K562 (cell line): ENCODE measurements around the gene SLC35D2.

Experiments
- BHLHE40 ChIP-seq: IDR thresholded peaks from 2 replicates; pipeline ENCODE4 v1.6.1; 2011; ENCODE audit warnings: low read length, improper control_type of control experiment
- ELF1 ChIP-seq: fragments of 200-800 bp; sonication (Bioruptor generic); IDR thresholded peaks from 2 replicates; pipeline ENCODE4 v1.6.1; 2016; ENCODE audit warnings: missing genetic modification characterization, missing compliant biosample characterization
- EP400 ChIP-seq: fragments of 450-650 bp; IDR thresholded peaks from 2 replicates; pipeline ENCODE4 v1.6.1; 2017; ENCODE audit warnings: antibody characterized with exemption, mild to moderate bottlenecking, moderate library complexity
- NFYB ChIP-seq: IDR thresholded peaks from 2 replicates; pipeline ENCODE4 v1.6.1; 2011; ENCODE audit warnings: mild to moderate bottlenecking, moderate library complexity; ENCODE audit not compliant: insufficient read length; ENCODE audit errors: extremely low read depth
- RAD21 ChIP-seq, 2 experiments: fragments of 250-450 bp in 1 of 2; fragments of 450-650 bp in 1 of 2; sonication (Bioruptor Pico) in 1 of 2; formaldehyde crosslinking in 1 of 2; IDR thresholded peaks in 1 of 2; conservative IDR thresholded peaks in 1 of 2; 2 replicates each; pipeline versions ENCODE4 v1.4.0 to v1.8.0; 2020 to 2022; ENCODE audit warnings: mild to moderate bottlenecking in 2 of 2, moderate library complexity in 1 of 2
- SETDB1 ChIP-seq: IDR thresholded peaks from one replicate; pipeline ENCODE4 v1.6.1; 2012; ENCODE audit warnings: low read length, control low read depth, inconsistent platforms
- TF ChIP-seq, protein P1 (sequence below): IDR thresholded peaks from 3 replicates; pipeline ENCODE4 v1.6.1; 2011; ENCODE audit warnings: borderline replicate concordance, mild to moderate bottlenecking; ENCODE audit not compliant: insufficient read length, insufficient read depth
- TF ChIP-seq, protein P2 (sequence below): sonication (generic); formaldehyde crosslinking; IDR thresholded peaks from 2 replicates; pipeline ENCODE4 v1.8.1; 2022; ENCODE audit warnings: missing genetic modification reagents

DNA sequence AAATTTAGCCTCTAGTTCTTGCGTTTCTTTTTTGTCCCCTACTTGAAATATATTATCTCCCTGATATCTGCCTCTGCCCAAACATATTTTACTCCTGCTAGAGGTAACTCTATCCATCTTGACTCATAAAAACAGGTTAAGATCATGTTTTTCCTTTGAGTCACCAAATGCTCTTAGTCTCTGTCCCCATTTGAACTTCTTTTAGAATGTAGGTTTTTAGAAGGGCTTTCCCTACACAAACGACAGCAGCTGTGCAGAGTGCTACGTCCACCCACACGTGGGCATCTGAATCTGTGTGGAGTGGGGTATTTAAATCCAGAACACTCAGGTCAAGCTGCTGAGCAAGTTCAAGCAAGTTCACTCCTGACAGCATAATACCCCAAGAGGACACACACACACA, 83.7 kb downstream of the SLC35D2 start:
- TF ChIP-seq, protein P1, sequence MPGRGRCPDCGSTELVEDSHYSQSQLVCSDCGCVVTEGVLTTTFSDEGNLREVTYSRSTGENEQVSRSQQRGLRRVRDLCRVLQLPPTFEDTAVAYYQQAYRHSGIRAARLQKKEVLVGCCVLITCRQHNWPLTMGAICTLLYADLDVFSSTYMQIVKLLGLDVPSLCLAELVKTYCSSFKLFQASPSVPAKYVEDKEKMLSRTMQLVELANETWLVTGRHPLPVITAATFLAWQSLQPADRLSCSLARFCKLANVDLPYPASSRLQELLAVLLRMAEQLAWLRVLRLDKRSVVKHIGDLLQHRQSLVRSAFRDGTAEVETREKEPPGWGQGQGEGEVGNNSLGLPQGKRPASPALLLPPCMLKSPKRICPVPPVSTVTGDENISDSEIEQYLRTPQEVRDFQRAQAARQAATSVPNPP: no peak
- TF ChIP-seq ELF1 (tag) (no peak), EP400 (no peak), NFYB (no peak), RAD21 (CRISPR knock-in tag; conservative IDR thresholded peaks at IDR 0.05 in 1 of 2, IDR thresholded peaks at IDR 0.05 in 1 of 2) (no peak), SETDB1 (no peak), BHLHE40 (no peak)
- TF ChIP-seq, protein P2, sequence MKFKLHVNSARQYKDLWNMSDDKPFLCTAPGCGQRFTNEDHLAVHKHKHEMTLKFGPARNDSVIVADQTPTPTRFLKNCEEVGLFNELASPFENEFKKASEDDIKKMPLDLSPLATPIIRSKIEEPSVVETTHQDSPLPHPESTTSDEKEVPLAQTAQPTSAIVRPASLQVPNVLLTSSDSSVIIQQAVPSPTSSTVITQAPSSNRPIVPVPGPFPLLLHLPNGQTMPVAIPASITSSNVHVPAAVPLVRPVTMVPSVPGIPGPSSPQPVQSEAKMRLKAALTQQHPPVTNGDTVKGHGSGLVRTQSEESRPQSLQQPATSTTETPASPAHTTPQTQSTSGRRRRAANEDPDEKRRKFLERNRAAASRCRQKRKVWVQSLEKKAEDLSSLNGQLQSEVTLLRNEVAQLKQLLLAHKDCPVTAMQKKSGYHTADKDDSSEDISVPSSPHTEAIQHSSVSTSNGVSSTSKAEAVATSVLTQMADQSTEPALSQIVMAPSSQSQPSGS (CRISPR knock-in tag): no peak
